IPS-11a (cell line): ENCODE measurements around the gene TMEM198.

Source experiments
- H3K4me3 ChIP-seq: one replicate; pipeline ENCODE4 v1.5.1; 2013; ENCODE audit warnings: low read depth, low read length, control low read depth

The TMEM198 gene

DNA sequence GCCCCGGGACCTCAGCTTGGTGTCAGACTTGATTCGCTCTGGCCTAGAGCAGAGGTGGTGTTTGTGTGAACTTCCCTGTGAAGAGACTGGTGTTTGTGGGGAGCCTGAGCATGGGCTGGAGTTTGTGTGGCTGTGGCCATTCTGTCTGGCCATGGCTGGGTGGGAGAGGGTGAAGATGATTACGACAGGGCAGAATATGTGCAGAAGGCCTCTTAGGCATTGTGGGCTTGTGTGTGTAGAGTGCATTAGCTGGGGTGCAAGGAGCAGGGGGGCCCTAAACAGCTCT is 17.0 kb downstream of the TMEM198 start:
- H3K4me3 ChIP-seq: no peak overlapping the region

- H3K4me3 ChIP-seq: no peak overlapping the region
Measured at GRCh38 chr2:219561179-219562048, 17.6 kb downstream of the TMEM198 start.

DNA sequence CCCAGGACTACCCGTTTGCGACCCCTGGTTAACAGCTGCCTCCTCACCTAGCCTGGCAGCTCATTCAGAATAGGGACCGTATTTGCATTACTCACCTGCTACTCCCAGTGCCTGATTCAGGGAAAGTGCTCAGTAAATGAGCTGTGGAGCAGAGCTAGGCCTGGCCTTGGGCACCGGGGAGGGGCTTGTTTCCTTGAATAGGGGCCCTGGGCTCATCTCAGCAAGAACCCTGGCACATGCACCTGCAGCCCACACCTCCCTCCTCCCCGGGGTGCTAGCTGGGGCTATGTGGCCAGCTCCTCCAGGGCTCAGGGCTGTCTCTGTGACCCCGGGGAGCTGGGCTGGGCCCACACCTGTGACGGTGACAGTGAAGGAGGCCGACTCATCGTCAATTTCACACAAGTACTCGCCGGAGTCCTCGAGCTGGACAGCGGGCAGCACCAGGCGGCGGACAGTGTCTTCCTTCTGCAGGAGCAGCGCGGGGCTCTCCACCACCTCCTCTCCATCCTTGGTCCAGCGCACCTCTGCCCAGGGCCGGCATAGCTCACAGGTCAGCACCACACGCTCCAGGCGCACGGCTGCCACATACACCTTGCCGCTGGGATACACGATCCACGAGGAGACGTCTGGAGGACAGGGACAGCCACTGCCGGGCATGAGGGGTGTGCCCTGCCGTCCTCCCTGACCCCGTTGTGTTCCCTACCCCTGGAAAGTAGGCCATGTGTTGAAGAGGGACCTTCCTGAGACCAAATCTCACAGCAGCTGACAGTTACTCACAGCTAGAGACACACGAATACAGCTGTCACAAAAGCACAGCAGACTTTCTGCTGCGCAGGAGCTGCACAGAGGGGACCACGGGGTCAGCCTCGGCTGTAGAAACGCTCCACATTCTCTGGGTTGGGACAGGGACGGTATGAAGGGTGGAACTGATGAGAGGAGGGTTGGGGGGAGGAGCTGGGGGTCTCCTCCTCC is 18.5 kb downstream of the TMEM198 start:
- H3K4me3 ChIP-seq: no peak overlapping the region

- no peak overlapping the region for H3K4me3 ChIP-seq
Measured at GRCh38 chr2:219563271-219563928, 19.6 kb downstream of the TMEM198 start.

- H3K4me3 ChIP-seq: no peak overlapping the region
Measured at GRCh38 chr2:219565130-219566080, 21.6 kb downstream of the TMEM198 start.

DNA sequence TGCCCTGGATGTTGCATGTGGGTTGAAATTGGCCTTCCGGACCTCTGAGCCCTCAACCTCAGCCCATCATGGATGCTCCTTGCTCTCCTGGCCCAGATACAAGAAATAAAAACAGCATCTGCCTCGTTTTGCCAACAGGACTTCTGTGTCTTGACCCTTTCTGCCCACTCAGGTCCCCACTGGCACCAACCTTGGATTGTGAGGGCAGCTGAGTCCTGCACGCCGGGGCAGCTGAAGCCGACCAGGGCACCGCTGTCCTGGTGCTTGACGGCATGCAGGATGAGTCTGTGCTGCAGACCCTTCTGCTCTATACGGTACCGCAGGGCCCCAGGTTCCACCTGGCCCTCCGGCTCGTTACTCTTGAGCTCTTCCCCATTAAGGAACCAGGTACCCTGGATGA is 22.8 kb downstream of the TMEM198 start:
- no peak overlapping the region for H3K4me3 ChIP-seq

DNA sequence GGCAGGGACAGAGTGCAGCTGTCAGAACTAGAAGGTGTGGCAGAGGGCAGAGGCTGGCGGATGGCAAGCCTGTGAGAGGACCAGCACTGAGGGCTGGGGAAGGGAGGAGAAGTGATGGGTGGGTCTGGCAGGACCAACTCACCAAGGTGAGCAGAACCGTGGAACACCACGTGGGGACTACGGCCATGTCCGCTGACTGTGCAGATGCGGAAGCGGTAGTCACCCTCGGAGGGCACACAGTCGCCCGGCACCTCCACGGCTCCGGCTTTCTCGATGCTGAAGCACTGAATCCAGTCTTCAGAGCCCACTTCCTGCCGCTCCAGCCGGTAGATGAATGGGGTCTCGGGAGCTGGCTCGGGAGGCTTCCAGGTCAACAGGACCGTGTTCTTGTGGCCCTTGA is 23.3 kb downstream of the TMEM198 start:
- H3K4me3 ChIP-seq: no peak overlapping the region

DNA sequence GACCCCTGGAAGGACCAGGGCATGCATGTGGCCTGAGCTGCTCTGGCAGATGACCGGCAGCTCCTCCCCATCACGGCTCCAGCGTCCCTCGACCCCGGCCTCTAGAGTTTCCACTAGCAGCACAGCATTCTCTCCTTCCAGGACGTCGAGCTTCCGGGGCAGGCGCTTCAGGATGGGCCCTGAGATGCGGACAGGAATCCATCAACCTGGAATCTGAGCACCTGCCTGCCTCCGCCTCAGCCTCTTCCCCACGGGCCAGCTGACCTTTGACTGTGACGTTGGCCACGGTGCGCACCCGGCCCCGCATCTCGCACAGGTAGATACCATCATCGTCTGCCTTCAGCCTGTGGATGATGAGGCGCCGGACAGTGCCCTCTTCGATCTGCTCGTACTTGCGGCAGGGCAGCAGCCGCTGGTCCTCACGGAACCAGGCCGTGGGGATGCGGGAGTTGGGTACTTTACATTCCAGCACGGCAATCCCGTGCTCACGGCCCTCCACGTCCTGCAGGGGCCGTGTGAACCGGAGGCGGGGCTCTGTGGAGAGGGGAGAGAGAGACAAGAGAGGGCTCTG is 24.0 kb downstream of the TMEM198 start:
- H3K4me3 ChIP-seq: no peak overlapping the region

- H3K4me3 ChIP-seq: no peak overlapping the region
Measured at GRCh38 chr2:219569041-219569440, 25.2 kb downstream of the TMEM198 start.

DNA sequence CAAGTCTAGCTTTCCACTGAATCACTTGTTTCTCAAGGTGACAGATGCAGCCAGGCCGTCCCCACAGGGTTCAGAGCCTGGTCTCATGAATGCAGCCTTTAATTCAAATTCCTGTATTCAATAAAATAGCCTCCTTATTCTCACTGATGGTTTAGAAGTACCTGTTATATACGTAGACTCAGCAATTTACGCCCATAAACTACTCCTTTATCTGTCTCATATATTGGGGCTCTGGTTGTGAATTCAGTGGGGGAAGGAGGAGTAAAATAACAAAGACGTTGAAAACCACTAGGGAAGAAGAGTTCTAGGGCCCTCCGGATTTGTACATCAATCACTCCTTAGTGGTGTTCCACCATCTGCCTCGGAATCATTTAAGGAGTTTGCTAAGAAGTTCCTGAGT is 25.8 kb downstream of the TMEM198 start:
- H3K4me3 ChIP-seq: no peak overlapping the region

- H3K4me3 ChIP-seq: peak overlapping the region; percentile 67
Measured at GRCh38 chr2:219570194-219570923, 26.5 kb downstream of the TMEM198 start.

DNA sequence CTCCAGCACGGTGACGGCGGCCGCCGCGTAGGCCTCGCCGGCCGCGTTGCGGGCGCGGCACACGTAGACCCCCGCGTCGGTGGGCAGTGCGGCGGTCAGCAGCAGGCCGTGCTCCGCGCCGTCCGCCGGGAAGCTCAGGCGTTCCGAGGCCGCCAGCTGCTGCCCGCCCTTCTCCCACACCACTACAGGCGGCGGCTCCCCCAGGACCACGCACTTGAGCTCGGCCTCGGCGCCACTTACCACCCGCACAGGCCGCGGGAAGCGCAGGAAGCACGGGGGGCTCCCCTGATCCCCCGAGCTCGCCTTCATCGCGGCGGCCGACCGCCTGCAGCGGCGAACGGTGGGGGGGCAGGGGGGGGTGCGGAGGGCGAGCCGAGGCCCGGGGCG is 27.1 kb downstream of the TMEM198 start:
- peak overlapping the region; percentile 67 for H3K4me3 ChIP-seq

DNA sequence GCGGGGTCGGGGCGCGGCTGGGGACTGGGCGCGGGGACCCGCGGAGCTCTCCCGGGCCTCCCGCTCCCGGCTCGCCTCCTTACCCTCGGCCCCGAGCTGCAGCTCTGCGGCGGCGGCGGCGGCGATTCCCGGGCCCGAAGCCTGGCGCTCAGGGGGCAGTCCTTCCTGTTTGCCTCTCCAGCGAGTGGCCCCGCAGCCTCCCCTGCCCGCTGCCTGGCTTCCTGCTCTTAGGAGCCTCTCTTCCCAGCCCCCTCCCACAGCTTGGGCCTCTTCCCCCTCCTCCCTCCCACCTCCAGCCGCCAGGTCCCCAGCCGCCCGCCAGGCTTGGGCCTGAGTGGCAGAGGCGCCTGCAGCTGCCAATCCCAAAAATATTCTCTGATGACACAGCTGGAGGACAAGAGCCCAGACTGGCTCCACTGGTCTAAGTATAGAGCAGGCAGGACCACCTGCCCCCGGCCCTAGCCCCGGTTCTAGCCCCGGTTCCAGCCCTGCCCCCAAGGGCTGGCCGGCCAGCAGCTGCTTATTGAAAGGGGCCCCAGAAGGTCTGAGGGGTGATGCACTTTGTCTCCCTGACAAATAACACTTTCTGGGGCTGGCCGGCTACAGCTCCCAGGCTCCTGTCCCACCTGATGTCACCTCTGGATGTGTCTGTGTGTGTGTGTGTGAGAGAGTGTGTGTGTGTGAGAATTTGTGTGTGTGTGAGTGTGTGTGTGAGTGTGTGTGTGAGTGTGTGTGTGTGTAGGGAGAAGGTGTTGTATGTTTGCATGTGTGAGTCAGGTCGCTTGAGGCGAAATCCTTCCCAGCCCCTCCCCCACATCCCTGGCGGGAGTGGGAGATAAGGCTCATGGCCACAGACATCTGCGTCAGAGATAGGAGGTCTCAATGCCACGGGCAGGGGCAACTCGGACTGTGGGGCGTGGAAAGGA is 27.7 kb downstream of the TMEM198 start, which contains the start of gene OBSL1:
OBSL1 (minus strand) TSS at position 229 of the 926 bp plus-strand sequence. CDS start 307 bp downstream, outside the sequence.
- peak within 1 kb of the TSS; percentile 67 for H3K4me3 ChIP-seq

DNA sequence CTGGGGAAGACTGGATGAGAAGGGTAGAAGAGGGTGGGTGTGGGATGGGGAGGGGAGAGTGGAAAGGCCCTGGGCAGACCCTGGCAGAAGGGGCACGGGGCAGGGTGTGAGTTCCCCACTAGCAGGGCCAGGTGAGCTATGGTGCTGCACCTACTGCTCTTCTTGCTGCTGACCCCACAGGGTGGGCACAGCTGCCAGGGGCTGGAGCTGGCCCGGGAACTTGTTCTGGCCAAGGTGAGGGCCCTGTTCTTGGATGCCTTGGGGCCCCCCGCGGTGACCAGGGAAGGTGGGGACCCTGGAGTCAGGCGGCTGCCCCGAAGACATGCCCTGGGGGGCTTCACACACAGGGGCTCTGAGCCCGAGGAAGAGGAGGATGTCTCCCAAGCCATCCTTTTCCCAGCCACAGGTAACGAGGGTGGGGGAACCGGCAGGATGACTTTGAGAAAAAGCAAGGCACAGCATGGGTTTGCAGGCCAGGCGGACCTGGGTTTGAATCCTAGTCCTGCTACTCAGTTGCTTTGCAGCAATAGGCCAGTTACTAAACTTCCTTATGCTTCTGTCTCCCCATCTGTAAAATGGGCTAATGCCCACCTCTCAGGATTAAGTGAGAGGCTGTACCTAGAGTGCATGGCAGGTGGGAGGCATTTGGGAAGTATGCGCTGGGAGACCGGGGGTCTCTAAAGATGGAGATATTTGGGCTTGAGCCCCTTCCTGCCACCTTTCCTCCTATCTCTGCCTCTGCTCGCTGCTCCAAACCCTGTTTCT is 28.6 kb downstream of the TMEM198 start, which contains the start of gene INHA:
INHA (plus strand) TSS at position 74 of the 765 bp plus-strand sequence; CDS start at position 139, 65 bp downstream.
- H3K4me3 ChIP-seq: peak within 1 kb of the TSS; percentile 67

DNA sequence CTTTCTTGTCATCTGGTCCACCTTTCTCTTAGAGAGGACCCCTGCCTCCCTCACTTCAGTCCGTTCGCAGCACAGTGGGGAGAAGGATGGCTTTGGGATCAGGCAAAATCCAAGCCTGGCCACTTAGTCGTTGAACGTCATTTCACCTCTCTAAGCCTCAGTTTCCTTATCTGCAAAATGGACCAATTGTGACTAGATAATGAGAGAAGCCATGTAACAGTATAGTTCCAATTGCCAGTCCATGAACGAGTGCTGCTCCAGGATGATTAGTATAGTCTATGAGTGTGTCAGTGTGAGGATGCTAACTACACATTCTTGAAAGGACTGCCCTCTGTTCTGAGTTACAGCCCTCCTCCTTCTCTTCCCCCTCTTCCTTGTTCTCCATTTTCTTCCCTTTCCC is 29.3 kb downstream of the TMEM198 start:
- no peak overlapping the region for H3K4me3 ChIP-seq

DNA sequence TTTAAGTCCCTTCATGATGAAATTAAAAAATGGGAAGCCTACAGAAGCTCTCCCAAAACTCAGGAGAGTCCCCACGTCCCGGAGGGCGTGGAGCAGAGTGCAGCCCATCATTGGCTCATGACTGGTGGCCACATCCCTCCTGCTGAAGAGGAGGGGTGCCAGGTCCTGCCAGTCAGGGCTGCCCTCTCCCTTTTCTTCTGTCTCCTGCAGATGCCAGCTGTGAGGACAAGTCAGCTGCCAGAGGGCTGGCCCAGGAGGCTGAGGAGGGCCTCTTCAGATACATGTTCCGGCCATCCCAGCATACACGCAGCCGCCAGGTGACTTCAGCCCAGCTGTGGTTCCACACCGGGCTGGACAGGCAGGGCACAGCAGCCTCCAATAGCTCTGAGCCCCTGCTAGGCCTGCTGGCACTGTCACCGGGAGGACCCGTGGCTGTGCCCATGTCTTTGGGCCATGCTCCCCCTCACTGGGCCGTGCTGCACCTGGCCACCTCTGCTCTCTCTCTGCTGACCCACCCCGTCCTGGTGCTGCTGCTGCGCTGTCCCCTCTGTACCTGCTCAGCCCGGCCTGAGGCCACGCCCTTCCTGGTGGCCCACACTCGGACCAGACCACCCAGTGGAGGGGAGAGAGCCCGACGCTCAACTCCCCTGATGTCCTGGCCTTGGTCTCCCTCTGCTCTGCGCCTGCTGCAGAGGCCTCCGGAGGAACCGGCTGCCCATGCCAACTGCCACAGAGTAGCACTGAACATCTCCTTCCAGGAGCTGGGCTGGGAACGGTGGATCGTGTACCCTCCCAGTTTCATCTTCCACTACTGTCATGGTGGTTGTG is 30.9 kb downstream of the TMEM198 start:
- no peak overlapping the region for H3K4me3 ChIP-seq
